GM23248 (cell line): ENCODE results near the gene KLK7.

Experiments used
- EZH2 ChIP-seq: fragments of 200-600 bp; sonication (generic); IDR thresholded peaks from 2 replicates; pipeline ENCODE4 v1.6.1; 2018; ENCODE audit warnings: antibody characterized with exemption, mild to moderate bottlenecking; ENCODE audit not compliant: insufficient read depth, poor library complexity, severe bottlenecking
- EZH2phosphoT487 ChIP-seq: fragments of 200-600 bp; sonication (generic); IDR thresholded peaks from 2 replicates; pipeline ENCODE4 v1.6.1; 2018; ENCODE audit warnings: antibody characterized with exemption, moderate library complexity, mild to moderate bottlenecking, low read depth; ENCODE audit not compliant: insufficient read depth

DNA sequence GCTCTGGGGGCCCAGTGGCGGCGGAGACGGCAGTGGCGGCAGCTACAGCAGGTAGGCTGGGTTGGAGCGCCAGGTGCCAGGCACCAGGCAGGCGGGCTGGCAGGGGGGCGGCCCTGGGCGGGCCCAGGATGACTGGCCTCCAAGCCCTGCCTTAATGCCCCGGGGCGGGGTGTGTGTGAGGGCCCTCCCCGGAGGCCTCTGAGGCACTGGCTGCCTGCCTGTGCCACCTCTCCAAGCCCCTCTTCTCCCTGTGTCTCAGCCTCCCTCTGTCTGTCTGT lies 42.8 kb upstream of the KLK7 start, which contains the start of gene KLK11:
- TF ChIP-seq EZH2phosphoT487 (no peak), EZH2 (no peak)
